GM23338 (cell line): ENCODE results near the gene HADHA. TPM values are rescaled to one million over a fixed set of nuclear protein-coding genes. Genes with fewer than 3 reads are reported as not detected.

Experiments
- ATAC-seq: fragments of 200-7000 bp; cut with Tn5 transposase; 3 replicates; pipeline ENCODE4 v1.9.1; 2020
- DNase-seq: peaks from one replicate; pipeline ENCODE4 v3.0.0-alpha.2; 2015; ENCODE audit warnings: low spot score
- H2AFZ ChIP-seq: fragments of 200-600 bp; sonication (generic); 2 replicates; pipeline ENCODE4 v1.8.0; 2016; ENCODE audit warnings: antibody characterized with exemption, mild to moderate bottlenecking, moderate library complexity
- H3F3A ChIP-seq: fragments of 200-600 bp; sonication (generic); replicated peaks from 2 replicates; pipeline ENCODE4 v1.8.0; 2017; ENCODE audit warnings: antibody characterized with exemption, mixed run types, low read depth
- H3K27ac ChIP-seq: fragments of 200-600 bp; sonication (generic); 2 replicates; pipeline ENCODE4 v1.6.1; 2016; ENCODE audit warnings: low read depth
- H3K27me3 ChIP-seq: fragments of 200-600 bp; sonication (generic); 2 replicates; pipeline ENCODE4 v1.8.0; 2016; ENCODE audit warnings: mild to moderate bottlenecking, mixed run types, moderate library complexity; ENCODE audit not compliant: insufficient read depth
- H3K36me3 ChIP-seq: fragments of 200-600 bp; sonication (generic); 2 replicates; pipeline ENCODE4 v1.8.0; 2016; ENCODE audit warnings: mild to moderate bottlenecking; ENCODE audit not compliant: insufficient read depth
- H3K4me1 ChIP-seq: fragments of 200-600 bp; sonication (generic); 2 replicates; pipeline ENCODE4 v1.8.0; 2016; ENCODE audit warnings: mild to moderate bottlenecking, moderate library complexity; ENCODE audit not compliant: insufficient read depth
- H3K4me2 ChIP-seq: fragments of 200-600 bp; sonication (generic); 2 replicates; pipeline ENCODE4 v1.7.1; 2017; ENCODE audit warnings: mixed run types
- H3K4me3 ChIP-seq: fragments of 200-600 bp; sonication (generic); 2 replicates; pipeline ENCODE4 v1.6.1; 2016; ENCODE audit warnings: mixed run types
- H3K79me2 ChIP-seq: fragments of 200-600 bp; sonication (generic); replicated peaks from 2 replicates; pipeline ENCODE4 v1.8.0; 2017; ENCODE audit warnings: mild to moderate bottlenecking; ENCODE audit not compliant: insufficient read depth
- H3K9me2 ChIP-seq: fragments of 200-600 bp; sonication (generic); 2 replicates; pipeline ENCODE4 v1.8.0; 2017; ENCODE audit not compliant: insufficient read depth
- H4K20me1 ChIP-seq: fragments of 200-600 bp; sonication (generic); replicated peaks from 2 replicates; pipeline ENCODE4 v1.8.0; 2017; ENCODE audit warnings: mild to moderate bottlenecking; ENCODE audit not compliant: insufficient read depth
- H3K27ac Mint-ChIP-seq: 2 replicates; pipeline ENCODE4 v1.8.0; 2020; ENCODE audit warnings: inconsistent platforms, mild to moderate bottlenecking, moderate library complexity, mixed read lengths
- H3K27me3 Mint-ChIP-seq: 3 replicates; pipeline ENCODE4 v1.8.0; 2022; ENCODE audit warnings: low read depth, mild to moderate bottlenecking, moderate library complexity, mixed read lengths, inconsistent platforms; ENCODE audit not compliant: insufficient read depth, poor library complexity
- H3K36me3 Mint-ChIP-seq: 3 replicates; pipeline ENCODE4 v1.8.0; 2021; ENCODE audit warnings: low read depth, mild to moderate bottlenecking, inconsistent platforms, moderate library complexity, mixed read lengths
- H3K4me1 Mint-ChIP-seq: 3 replicates; pipeline ENCODE4 v1.8.0; 2020; ENCODE audit warnings: mild to moderate bottlenecking, inconsistent platforms, mixed read lengths
- H3K4me3 Mint-ChIP-seq: 3 replicates; pipeline ENCODE4 v1.8.0; 2021; ENCODE audit warnings: moderate library complexity, mild to moderate bottlenecking, inconsistent platforms, mixed read lengths
- H3K9me3 Mint-ChIP-seq: 3 replicates; pipeline ENCODE4 v1.8.0; 2020; ENCODE audit warnings: moderate library complexity, mild to moderate bottlenecking, inconsistent platforms, mixed read lengths
- CREB1 ChIP-seq: fragments of 250-450 bp; sonication (Bioruptor Pico); IDR thresholded peaks from 2 replicates; pipeline ENCODE4 v1.5.0; 2020; ENCODE audit warnings: low read depth, mild to moderate bottlenecking, moderate library complexity
- CTCF ChIP-seq, 2 experiments: fragments of 200-600 bp in 1 of 2; sonication (generic) in 1 of 2; conservative IDR thresholded peaks; 2 replicates each; pipeline versions ENCODE4 v1.5.1 to v1.6.1; 2016 to 2017; ENCODE audit warnings: antibody characterized with exemption in 2 of 2, low read depth in 2 of 2, mild to moderate bottlenecking in 2 of 2, moderate library complexity in 1 of 2
- JUNB ChIP-seq: IDR thresholded peaks from one replicate; pipeline ENCODE4 v1.6.1; 2016; ENCODE audit warnings: antibody characterized with exemption; ENCODE audit not compliant: unreplicated experiment
- POLR2AphosphoS5 ChIP-seq: IDR thresholded peaks from 2 replicates; pipeline ENCODE4 v1.6.1; 2016; ENCODE audit warnings: antibody characterized with exemption, low read depth
- REST ChIP-seq: IDR thresholded peaks from one replicate; pipeline ENCODE4 v1.6.1; 2018; ENCODE audit warnings: antibody characterized with exemption; ENCODE audit not compliant: unreplicated experiment
- STAT1 ChIP-seq: IDR thresholded peaks from one replicate; pipeline ENCODE4 v1.6.1; 2016; ENCODE audit warnings: antibody characterized with exemption; ENCODE audit not compliant: unreplicated experiment
- ZNF331 ChIP-seq: fragments of 250-450 bp; sonication (Bioruptor Pico); IDR thresholded peaks from 2 replicates; pipeline ENCODE4 v1.5.0; 2020; ENCODE audit warnings: low read depth, mild to moderate bottlenecking, moderate library complexity
- polyA plus RNA-seq: library from polyadenylated mRNA; unstranded; fragments of >200 nt; fragmentation: Nextera tagmentation; extraction: Ambion mirVana; gene quantifications from 2 replicates; pipeline ENCODE4 v1.2.1, GENCODE V29; 2016
- total RNA-seq: library from RNA; depleted of rRNA; stranded (reverse); fragments of >200 nt; shearing (Covaris generic); gene quantifications from 2 replicates; pipeline ENCODE4 v1.2.3, GENCODE V29; 2014
- TF ChIP-seq, protein P1 (sequence below): fragments of 250-450 bp; sonication (Bioruptor Pico); IDR thresholded peaks from 2 replicates; pipeline ENCODE4 v1.5.0; 2020; ENCODE audit warnings: mild to moderate bottlenecking, moderate library complexity
- TF ChIP-seq, protein P2 (sequence below): IDR thresholded peaks from 2 replicates; pipeline ENCODE4 v1.6.1; 2016; ENCODE audit warnings: antibody characterized with exemption

The HADHA gene
- total and polyA plus RNA-seq, 2 experiments from 2014 or later: 63.9 to 92.3 TPM

DNA sequence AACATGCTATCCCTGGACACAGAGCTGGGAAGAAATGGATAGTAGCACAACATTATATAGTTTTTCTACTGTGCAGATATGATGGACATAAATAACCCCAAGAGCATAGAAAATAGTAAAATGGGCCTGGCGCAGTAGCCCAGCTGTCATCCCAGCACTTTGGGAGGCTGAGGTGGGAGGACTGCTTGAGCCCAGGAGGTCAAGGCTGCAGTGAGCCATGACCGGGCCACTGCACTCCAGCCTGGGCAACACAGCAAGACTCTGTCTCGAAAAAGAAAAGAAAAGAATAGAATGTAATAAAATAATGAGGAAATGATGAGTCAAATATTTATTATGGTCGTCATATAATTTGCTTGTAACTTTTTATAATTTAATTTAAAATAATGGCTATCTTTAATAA lies 79.0 kb downstream of the HADHA start (continued):
- TF ChIP-seq CTCF (conservative IDR thresholded peaks at IDR 0.05; ENCODE audit: low read depth in 2 of 2) (no peak), STAT1 (no peak)
- TF ChIP-seq, protein P1, sequence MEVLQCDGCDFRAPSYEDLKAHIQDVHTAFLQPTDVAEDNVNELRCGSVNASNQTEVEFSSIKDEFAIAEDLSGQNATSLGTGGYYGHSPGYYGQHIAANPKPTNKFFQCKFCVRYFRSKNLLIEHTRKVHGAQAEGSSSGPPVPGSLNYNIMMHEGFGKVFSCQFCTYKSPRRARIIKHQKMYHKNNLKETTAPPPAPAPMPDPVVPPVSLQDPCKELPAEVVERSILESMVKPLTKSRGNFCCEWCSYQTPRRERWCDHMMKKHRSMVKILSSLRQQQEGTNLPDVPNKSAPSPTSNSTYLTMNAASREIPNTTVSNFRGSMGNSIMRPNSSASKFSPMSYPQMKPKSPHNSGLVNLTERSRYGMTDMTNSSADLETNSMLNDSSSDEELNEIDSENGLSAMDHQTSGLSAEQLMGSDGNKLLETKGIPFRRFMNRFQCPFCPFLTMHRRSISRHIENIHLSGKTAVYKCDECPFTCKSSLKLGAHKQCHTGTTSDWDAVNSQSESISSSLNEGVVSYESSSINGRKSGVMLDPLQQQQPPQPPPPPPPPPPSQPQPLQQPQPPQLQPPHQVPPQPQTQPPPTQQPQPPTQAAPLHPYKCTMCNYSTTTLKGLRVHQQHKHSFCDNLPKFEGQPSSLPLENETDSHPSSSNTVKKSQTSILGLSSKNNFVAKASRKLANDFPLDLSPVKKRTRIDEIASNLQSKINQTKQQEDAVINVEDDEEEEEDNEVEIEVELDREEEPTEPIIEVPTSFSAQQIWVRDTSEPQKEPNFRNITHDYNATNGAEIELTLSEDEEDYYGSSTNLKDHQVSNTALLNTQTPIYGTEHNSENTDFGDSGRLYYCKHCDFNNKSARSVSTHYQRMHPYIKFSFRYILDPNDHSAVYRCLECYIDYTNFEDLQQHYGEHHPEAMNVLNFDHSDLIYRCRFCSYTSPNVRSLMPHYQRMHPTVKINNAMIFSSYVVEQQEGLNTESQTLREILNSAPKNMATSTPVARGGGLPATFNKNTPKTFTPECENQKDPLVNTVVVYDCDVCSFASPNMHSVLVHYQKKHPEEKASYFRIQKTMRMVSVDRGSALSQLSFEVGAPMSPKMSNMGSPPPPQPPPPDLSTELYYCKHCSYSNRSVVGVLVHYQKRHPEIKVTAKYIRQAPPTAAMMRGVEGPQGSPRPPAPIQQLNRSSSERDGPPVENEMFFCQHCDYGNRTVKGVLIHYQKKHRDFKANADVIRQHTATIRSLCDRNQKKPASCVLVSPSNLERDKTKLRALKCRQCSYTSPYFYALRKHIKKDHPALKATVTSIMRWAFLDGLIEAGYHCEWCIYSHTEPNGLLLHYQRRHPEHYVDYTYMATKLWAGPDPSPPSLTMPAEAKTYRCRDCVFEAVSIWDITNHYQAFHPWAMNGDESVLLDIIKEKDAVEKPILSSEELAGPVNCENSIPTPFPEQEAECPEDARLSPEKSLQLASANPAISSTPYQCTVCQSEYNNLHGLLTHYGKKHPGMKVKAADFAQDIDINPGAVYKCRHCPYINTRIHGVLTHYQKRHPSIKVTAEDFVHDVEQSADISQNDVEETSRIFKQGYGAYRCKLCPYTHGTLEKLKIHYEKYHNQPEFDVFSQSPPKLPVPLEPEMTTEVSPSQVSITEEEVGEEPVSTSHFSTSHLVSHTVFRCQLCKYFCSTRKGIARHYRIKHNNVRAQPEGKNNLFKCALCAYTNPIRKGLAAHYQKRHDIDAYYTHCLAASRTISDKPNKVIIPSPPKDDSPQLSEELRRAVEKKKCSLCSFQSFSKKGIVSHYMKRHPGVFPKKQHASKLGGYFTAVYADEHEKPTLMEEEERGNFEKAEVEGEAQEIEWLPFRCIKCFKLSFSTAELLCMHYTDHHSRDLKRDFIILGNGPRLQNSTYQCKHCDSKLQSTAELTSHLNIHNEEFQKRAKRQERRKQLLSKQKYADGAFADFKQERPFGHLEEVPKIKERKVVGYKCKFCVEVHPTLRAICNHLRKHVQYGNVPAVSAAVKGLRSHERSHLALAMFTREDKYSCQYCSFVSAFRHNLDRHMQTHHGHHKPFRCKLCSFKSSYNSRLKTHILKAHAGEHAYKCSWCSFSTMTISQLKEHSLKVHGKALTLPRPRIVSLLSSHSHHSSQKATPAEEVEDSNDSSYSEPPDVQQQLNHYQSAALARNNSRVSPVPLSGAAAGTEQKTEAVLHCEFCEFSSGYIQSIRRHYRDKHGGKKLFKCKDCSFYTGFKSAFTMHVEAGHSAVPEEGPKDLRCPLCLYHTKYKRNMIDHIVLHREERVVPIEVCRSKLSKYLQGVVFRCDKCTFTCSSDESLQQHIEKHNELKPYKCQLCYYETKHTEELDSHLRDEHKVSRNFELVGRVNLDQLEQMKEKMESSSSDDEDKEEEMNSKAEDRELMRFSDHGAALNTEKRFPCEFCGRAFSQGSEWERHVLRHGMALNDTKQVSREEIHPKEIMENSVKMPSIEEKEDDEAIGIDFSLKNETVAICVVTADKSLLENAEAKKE (CRISPR knock-in tag): no peak
- TF ChIP-seq, protein P2, sequence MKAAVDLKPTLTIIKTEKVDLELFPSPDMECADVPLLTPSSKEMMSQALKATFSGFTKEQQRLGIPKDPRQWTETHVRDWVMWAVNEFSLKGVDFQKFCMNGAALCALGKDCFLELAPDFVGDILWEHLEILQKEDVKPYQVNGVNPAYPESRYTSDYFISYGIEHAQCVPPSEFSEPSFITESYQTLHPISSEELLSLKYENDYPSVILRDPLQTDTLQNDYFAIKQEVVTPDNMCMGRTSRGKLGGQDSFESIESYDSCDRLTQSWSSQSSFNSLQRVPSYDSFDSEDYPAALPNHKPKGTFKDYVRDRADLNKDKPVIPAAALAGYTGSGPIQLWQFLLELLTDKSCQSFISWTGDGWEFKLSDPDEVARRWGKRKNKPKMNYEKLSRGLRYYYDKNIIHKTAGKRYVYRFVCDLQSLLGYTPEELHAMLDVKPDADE: no peak

GRCh38 chr2:26164641-26165211 lies 79.7 kb downstream of the HADHA start:
- H3K79me2 ChIP-seq: no peaks in the 10 kb centered on the region
- Mint-ChIP-seq H3K27ac (no peak overlapping the region), H3K4me3 (no peak overlapping the region), H3K27me3 (peaks cover under 1% of the 10 kb centered on the region), H3K9me3 (no peaks in the 10 kb centered on the region), H3K36me3 (no peaks in the 10 kb centered on the region), H3K4me1 (no peaks in the 10 kb centered on the region)
- H4K20me1 ChIP-seq: no peaks in the 10 kb centered on the region
- H3K36me3 ChIP-seq: no peaks in the 10 kb centered on the region
- DNase-seq: no peak
- H3F3A ChIP-seq: no peaks in the 10 kb centered on the region
- no peak overlapping the region for H3K27ac ChIP-seq
- H3K27me3 ChIP-seq: no peaks in the 10 kb centered on the region
- no peak overlapping the region for H2AFZ ChIP-seq
- ATAC-seq: no peak
- no peaks in the 10 kb centered on the region for H3K9me2 ChIP-seq
- no peak overlapping the region for H3K4me3 ChIP-seq
- H3K4me2 ChIP-seq: no peak overlapping the region
- no peaks in the 10 kb centered on the region for H3K4me1 ChIP-seq
- TF ChIP-seq ZNF331 (CRISPR knock-in tag) (no peak), POLR2AphosphoS5 (no peak), JUNB (no peak), CREB1 (CRISPR knock-in tag) (no peak), CTCF (conservative IDR thresholded peaks at IDR 0.05; ENCODE audit: low read depth in 2 of 2) (no peak), REST (no peak)
